NCI-H524 treated with DMSO at 0.1 percent for 48 hours (cell line): ENCODE data around the gene OR8B8.
"Not testable (repeated sequence)": the region's sequence is repeated elsewhere in the genome, so short reads cannot be mapped to it uniquely, and the experiment has no call there.

Source experiments
- DNase-seq: peaks from one replicate; lab custom pipeline; 2025; lab: John Stamatoyannopoulos, UW

The OR8B8 gene

GRCh38 chr11:124441519-124441918 is 4.0 kb downstream of the OR8B8 start:
- no peak for DNase-seq

- no peak for DNase-seq
Measured at GRCh38 chr11:124441081-124441480, 4.4 kb downstream of the OR8B8 start.

GRCh38 chr11:124440608-124441007 is 4.9 kb downstream of the OR8B8 start:
- DNase-seq, result no peak

GRCh38 chr11:124434699-124435098 is 10.8 kb downstream of the OR8B8 start:
- DNase-seq, result no peak

GRCh38 chr11:124429599-124429998 is 15.9 kb downstream of the OR8B8 start:
- no peak for DNase-seq

GRCh38 chr11:124424384-124424921 is 21.0 kb downstream of the OR8B8 start, which contains the start of gene OR8B4:
OR8B4 (minus strand) TSS chr11:124424871; CDS start chr11:124424871, 0 bp downstream.
- DNase-seq, result no peak

- DNase-seq, result no peak
Measured at GRCh38 chr11:124421043-124421442, 24.5 kb downstream of the OR8B8 start.

GRCh38 chr11:124415356-124415923 is 30.1 kb downstream of the OR8B8 start:
- DNase-seq, result no peak

- DNase-seq, result no peak
Measured at GRCh38 chr11:124409906-124410305, 35.6 kb downstream of the OR8B8 start.

- no peak for DNase-seq
Measured at GRCh38 chr11:124405581-124405980, 39.9 kb downstream of the OR8B8 start.

GRCh38 chr11:124403186-124403585 is 42.3 kb downstream of the OR8B8 start:
- DNase-seq, result not testable (repeated sequence)

GRCh38 chr11:124402326-124402922 is 43.1 kb downstream of the OR8B8 start:
- no peak for DNase-seq

GRCh38 chr11:124398924-124399323 is 46.6 kb downstream of the OR8B8 start, which contains the start of gene OR8B3:
OR8B3 (minus strand) TSS chr11:124399024; CDS start chr11:124397351, 1,673 bp downstream.
- no peak for DNase-seq

GRCh38 chr11:124396847-124397246 is 48.6 kb downstream of the OR8B8 start:
- not testable (repeated sequence) for DNase-seq

- no peak for DNase-seq
Measured at GRCh38 chr11:124394408-124394807, 51.1 kb downstream of the OR8B8 start.
